ENCODE measurements around the gene SPATC1L.

The SPATC1L gene

GRCh38 chr21:46188226-46189212 is 4.3 kb upstream of the SPATC1L start:
- TF ChIP-seq, protein P1, sequence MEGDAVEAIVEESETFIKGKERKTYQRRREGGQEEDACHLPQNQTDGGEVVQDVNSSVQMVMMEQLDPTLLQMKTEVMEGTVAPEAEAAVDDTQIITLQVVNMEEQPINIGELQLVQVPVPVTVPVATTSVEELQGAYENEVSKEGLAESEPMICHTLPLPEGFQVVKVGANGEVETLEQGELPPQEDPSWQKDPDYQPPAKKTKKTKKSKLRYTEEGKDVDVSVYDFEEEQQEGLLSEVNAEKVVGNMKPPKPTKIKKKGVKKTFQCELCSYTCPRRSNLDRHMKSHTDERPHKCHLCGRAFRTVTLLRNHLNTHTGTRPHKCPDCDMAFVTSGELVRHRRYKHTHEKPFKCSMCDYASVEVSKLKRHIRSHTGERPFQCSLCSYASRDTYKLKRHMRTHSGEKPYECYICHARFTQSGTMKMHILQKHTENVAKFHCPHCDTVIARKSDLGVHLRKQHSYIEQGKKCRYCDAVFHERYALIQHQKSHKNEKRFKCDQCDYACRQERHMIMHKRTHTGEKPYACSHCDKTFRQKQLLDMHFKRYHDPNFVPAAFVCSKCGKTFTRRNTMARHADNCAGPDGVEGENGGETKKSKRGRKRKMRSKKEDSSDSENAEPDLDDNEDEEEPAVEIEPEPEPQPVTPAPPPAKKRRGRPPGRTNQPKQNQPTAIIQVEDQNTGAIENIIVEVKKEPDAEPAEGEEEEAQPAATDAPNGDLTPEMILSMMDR (conservative IDR thresholded peaks at IDR 0.05), result no peak
- no peak for TF ChIP-seq ZFX (IDR thresholded peaks at IDR 0.05)
- H3K27ac ChIP-seq, result peak overlapping the region; percentile 93

GRCh38 chr21:46187814-46188213 is 3.6 kb upstream of the SPATC1L start:
- TF ChIP-seq ZFX (IDR thresholded peaks at IDR 0.05), result no peak
- TF ChIP-seq, protein P1 (conservative IDR thresholded peaks at IDR 0.05), result no peak

GRCh38 chr21:46187261-46187660 is 3.0 kb upstream of the SPATC1L start:
- no peak for TF ChIP-seq ZFX (IDR thresholded peaks at IDR 0.05)
- TF ChIP-seq, protein P1 (conservative IDR thresholded peaks at IDR 0.05), result no peak
- peak overlapping the region; percentile 93 for H3K27ac ChIP-seq

More at GRCh38 chr21:46187814-46188213, 3.6 kb upstream of the SPATC1L start:
- peak overlapping the region; percentile 93 for H3K27ac ChIP-seq

- no peak overlapping the region for H3K27ac ChIP-seq
- TF ChIP-seq, protein P1 (conservative IDR thresholded peaks at IDR 0.05), result no peak
- TF ChIP-seq ZFX (IDR thresholded peaks at IDR 0.05), result no peak
Observed at GRCh38 chr21:46185716-46186115, 1.5 kb upstream of the SPATC1L start.

GRCh38 chr21:46184625-46185555 is 631 bp upstream of the SPATC1L start:
- TF ChIP-seq, protein P1 (conservative IDR thresholded peaks at IDR 0.05), result no peak
- no peak for TF ChIP-seq ZFX (IDR thresholded peaks at IDR 0.05)
- H3K27ac ChIP-seq, result peak overlapping the region; percentile 57

DNA sequence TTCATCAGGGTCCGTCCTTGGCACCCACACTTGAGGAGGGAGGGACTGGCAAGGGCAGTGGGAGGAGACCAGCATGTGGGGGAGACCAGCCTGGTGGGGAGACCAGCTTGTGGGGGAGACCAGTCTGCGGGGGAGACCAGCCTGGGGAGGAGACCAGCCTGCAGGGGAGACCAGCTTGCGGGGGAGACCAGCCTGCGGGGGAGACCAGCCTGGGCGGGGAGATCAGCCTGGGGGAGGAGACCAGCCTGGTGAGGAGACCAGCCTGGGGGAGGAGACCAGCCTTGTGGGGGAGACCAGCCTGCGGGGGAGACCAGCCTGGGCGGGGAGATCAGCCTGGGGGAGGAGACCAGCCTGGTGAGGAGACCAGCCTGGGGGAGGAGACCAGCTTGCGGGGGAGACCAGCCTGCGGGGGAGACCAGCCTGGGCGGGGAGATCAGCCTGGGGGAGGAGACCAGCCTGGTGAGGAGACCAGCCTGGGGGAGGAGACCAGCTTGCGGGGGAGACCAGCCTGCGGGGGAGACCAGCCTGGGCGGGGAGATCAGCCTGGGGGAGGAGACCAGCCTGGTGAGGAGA is 836 bp downstream of the SPATC1L start:
- H3K27ac ChIP-seq, result peak overlapping the region; percentile 72

- H3K27ac ChIP-seq, result peak overlapping the region; percentile 10; the same call in 1 of the 2 replicates
- TF ChIP-seq ZFX (IDR thresholded peaks at IDR 0.05), result no peak
- TF ChIP-seq, protein P1 (conservative IDR thresholded peaks at IDR 0.05), result no peak
Observed at GRCh38 chr21:46182548-46183336, 1.5 kb downstream of the SPATC1L start.

Measured in C4-2B (cell line).